NCI-H774 (cell line): ENCODE data around the gene YIF1A.
"Not testable (repeated sequence)": the region's sequence is repeated elsewhere in the genome, so short reads cannot be mapped to it uniquely, and the experiment has no call there.

ENCODE experiments used
- DNase-seq: peaks from one replicate; lab custom pipeline; 2025; lab: John Stamatoyannopoulos, UW

The YIF1A gene

DNA sequence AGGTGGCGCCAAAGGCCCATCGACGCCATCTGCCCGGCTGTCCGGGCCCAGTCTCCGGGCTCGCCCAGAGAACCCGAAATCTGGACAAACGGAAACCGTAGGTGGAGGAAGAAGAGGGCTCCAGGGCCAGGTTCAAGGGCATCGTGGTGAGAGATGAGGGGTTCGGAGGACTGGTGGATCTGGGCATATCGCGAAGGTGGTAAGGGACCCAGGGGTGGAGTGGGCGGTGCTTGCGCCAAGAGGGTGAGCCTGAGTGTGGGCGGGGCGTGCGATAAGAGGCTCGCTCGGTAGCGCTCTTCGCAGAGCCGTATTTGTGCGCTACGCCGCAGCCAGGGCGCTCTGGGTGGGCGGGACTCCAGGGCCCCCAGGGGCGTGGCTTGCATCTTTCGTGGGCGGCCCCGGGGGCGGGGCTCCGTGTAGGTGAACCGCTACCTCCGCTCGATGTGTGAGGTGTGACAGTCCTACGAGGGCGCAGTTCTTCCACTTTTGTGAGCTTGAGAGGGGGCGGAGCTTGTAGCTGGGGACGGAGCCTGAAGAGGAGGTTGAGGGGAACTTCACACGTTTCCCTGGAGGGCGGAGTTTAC, 23.1 kb upstream of the YIF1A start:
- peak; percentile 97 for DNase-seq

DNA sequence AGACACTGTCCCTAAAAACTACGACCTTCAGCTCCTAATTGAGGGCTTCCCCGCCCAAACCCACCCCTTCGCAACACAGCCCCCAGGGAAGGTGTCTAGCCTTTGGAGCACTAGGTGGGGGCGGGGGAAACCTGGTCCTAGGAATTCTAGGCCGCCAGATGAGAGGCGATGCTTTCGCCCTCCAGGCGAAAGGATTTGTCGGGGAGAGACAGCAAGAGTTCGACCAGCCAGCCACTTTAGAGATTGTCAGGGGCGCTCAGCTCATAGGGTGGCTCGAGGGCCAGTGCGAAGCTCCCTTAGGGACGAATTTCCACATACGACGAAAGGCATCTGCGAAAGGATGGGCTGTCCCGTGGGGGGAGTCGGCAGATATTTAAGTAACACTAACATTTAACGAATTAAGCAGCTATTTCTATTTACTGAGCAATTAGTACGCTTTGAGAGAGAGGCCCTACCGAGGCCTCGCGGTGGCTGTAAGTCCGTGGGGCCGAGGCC, 22.6 kb upstream of the YIF1A start:
- no peak for DNase-seq

DNA sequence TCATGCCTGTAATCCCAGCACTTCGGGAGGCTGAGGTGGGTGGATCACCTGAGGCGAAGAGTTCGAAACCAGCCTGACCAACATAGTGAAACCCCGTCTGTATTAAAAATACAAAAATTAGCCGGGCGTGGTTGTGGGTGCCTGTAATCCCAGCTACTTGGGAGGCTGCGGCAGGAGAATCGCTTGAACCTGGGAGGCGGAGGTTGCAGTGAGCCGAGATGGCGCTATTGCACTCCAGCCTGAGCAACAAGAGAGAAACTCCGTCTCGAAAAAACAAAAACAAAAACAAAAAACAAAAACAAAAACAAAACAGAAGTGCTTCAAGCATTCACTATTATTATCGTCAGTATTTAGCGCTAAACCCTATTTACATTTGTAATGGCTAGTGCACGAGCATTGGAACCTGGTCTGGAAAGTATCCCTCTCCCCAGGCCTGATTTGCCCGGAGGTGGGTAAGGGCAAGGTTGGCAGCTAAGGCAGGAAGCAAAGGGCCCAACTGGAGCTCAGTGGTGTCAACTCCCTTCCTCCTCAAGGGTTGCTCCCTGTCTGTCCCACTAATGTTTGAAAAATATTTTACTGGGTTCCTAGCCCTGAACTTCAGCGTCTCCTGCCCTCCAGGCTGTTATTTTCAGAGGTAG, 22.0 kb upstream of the YIF1A start:
- DNase-seq: not testable (repeated sequence)

DNA sequence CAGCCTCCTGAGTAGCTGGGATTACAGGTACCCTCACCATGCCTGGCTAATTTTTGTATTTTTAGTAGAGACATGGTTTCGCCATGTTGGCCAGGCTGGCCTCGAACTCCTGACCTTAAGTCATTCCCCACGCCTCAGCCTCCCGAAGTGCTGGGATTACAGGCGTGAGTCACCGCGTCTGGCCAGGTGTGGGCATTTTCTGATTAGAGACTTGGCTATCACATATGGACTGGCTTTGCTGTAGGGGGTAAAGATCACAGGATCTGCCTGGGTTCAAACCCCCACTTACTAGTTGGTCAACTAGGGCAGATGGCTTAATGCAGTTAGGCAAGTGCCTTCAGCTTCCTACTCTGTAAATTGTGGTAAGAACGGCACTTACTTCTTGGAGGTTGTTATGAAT, 21.4 kb upstream of the YIF1A start:
- DNase-seq: no peak

DNA sequence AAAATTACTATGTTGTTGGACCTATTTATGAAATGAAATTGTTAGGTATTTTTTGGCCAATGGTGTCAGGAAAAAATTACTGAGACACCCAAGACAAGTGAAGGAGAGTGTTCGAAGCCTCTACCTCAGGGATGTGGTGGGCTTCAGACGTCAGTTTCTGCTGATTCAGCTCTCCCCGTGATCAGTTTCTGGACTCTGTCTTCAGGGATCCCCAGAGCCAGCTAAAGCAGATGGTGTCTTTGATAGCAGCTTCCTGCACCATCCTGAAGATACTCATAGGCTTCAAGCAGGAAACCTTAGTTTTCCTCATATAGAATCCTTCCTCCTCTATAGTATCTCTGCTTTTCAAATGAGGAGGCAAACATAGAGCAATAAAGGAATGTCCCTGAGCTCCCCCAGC, 20.5 kb upstream of the YIF1A start:
- no peak for DNase-seq

DNA sequence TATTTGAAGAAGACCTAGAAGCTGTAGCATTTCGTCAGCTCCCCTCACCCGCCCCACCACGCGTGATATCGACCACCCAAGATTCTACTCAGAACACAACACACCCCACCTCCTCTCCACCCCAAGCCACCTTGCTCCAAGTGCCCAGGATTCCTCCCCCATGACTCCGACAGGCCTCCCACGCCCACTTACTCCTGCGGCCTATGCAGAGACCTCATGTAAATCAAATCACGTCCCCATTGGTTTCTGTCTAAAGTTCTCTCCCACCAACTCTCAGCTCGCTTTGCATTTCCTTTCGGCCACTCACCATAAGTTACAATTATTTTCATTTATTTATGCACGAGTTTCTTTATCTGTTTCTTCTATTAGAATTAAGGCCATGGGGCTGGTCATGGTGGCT, 13.7 kb upstream of the YIF1A start:
- no peak for DNase-seq

DNA sequence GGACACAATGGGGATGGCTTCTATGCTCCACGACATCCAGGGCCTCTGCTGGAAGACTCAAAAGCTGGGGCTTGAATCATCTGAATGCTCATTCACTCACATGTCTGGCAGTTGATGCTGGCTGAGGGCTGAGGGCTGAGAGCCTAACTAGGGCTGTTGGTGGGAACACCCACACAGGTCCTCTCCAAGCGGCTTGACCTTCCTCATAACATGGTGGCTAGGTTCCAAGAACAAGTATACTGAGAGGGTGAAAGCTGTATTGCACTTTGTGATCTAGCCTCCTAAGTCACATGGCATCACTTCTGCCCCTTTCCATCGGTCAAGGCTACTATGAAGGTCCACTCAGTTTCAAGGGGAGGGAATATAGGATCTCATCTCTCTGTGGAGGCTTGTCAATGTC, 10.2 kb upstream of the YIF1A start:
- no peak for DNase-seq

DNA sequence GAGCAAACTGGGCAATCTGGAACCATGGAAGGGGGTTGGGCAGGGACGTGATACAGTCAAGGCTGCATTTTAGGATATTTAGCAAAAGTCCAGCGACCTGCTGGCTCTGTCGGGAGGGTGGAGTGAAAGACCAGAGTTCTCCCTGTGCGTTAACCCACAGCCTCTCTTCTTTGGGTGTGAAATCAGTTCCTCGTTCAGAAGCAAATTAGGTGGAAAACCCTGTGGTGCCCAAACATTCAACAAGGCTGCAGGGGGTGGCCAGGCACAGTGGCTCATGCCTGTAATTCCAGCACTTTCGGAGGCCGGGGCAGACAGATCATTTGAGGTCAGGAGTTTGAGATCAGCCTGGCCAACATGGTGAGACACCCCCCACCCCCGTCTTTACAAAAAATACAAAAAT, 8.7 kb upstream of the YIF1A start:
- no peak for DNase-seq

DNA sequence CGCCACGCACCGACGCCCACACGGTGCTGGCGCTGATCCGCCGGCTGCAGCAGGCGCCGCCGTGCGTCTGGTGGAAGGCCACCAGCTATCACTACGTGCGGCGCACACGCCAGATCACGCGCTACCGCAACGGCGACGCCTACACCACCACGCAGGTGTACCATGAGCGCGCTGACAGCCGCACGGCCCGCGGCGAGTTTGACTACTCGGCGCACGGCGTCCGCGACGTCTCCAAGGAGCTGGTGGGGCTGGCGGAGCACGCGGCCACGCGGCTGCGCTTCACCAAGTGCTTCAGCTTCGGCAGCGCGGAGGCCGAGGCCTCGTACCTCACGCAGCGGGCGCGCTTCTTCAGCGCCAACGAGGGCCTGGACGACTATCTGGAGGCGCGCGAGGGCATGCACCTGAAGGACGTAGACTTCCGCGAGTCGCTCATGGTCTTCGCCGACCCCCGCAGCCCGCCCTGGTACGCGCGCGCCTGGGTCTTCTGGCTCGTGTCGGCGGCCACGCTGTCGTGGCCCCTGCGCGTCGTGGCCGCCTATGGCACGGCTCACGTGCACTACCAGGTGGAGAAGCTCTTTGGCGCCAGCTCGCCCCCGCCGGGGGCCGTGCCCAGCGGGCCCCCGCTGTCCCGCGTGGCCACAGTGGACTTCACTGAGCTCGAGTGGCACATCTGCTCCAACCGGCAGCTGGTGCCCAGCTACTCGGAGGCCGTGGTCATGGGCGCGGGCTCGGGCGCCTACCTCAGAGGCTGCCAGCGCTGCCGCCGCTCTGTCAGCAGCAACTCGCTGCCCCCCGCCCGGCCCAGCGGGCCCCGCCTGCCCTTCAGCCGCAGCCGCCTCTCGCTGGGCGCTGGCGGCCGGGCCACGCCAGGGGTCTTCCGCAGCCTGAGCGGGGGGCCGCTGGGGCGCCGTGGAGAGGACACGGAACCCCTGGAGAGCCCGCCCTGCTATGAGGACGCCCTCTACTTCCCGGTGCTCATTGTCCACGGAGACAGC, 6.0 kb upstream of the YIF1A start:
- no peak for DNase-seq

DNA sequence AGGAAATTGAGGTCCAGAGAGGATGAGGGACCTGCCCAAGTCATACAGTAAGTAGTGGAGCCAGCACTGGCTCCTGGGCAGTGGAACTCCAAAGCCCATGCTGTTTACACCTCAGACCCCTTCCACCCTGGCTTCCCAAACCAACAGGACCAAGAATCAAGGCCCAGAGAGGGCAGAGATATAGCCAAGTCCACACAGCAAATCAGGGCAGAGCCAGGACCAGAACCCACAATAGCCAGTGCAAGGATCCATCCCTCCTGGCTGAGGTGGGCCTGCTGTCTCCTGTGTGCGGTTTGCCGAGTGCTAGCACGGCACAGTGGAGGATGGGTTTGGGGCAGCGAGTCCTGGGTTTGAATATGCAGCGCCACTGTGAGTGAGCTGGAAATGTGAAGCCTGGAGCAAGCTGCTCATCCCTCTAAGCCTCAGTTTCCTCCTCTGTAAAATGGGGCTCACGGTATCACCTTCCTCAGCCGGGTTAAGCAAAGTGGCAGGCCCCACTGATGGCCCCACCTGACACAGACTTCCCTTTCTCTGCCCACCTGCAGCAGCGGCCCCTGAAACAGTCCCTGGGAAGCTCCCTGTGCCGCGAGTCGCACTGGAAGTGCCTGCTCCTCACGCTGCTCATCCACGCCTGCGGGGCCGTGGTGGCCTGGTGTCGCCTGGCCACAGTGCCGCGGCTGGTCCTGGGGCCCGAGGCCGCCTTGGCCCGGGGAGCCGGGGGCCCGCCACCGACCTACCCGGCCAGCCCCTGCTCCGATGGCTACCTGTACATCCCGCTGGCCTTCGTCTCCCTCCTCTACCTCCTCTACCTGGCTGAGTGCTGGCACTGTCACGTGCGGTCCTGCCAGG, 5.1 kb upstream of the YIF1A start:
- DNase-seq: no peak

DNA sequence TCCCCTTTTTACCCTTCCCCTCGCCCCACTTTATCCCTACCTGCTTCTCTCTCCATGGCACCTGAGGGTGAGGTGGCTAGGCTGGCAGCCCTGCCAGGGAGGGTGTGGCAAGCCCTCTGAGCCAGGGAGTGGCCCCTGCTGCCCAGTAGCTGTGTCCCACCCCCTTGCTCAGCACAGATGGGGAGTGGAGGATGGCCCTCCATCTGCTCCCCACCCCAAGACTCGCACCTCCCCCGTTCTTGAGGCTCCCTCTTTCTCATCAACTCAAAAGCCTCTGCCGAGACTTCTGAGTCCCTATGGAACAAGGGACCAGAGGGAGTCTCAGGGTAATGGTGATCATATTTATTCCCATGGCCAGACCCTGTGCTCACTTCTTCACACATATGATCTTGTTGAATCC, 4.4 kb upstream of the YIF1A start:
- no peak for DNase-seq

DNA sequence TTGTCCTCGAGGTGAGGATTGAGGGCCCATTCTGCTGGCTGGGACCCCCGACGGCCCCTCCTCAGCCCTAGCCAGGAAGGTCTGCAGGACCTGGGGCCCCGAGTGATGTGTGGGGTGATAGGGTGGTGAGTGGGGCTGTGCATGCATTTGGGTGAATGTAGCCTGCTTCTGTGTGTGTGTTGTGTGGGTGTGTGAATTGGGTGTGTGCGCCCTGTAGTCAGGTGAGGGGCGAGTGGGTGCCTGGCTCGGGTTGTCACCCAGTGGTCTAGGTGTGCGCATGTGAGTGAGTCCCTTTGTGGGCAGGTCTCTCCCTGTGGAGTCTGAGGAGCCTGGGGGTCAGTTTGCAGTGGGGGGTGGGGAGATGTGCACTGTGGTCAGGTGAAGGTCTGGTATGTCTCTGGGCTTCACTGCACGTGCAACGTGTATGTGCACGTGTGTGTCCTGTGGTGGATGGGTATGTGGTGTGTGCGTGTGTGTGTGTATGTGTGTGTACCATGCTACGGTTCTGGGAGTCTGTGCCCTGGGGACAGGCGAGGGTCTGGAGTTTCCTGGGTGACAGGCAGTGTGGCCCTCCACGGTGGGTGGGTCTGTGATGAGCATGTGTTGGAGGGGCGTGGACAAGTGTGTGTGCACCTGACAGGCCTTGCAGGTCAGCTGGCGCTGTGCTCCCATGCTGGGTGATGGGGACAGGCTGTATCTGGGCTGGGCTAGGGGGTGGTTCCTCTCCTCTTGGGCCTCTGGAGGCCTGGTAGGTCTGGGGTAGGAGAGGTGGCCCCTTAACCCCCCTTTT, 3.8 kb upstream of the YIF1A start:
- no peak for DNase-seq

DNA sequence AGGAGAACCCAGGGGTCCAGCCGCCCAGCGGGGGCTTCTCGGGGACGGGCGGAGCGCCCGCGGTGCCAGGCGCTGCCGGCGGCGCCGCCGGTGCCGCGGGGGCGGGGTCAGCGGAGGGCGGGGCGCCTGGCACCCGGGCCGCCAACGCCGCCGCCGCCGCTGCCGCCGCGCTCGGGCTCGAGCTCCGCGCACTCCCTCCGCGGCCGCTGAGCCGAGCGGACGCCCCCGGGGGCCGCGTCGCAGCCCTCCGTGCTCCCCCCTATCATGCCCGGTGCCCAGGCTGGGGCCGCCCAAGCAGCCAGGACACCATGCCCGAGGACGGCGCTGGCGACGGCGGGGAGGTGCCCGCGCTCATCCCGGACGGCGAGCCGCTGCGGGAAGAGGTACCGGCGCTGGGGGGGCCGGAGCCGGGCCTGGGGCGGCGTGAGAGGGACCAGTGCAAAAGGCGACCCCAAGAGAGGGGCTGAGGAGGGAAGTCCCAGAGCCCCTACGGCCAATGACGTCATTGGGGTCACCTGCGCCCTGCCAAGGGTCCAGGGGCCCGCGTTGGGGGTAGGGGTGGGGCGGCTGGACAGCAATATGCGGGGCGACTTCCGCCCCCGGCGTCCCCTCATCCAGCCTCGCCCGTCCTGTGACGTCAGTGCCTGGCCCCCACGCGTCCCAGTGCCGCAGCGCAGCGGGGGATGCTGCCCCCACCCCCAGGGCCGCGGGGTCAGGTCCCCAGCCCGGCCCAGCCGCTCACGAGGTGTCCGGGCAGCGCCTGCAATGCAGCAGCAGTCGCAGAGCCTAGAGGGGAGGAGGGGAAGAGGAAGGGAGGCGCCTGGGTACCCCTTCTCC, 3.0 kb upstream of the YIF1A start, which contains the start of gene TMEM151A:
TSS of gene TMEM151A (plus strand) at position 189 of the 837 bp plus-strand sequence. CDS start at position 309, 120 bp downstream.
- DNase-seq: peak; percentile 24

DNA sequence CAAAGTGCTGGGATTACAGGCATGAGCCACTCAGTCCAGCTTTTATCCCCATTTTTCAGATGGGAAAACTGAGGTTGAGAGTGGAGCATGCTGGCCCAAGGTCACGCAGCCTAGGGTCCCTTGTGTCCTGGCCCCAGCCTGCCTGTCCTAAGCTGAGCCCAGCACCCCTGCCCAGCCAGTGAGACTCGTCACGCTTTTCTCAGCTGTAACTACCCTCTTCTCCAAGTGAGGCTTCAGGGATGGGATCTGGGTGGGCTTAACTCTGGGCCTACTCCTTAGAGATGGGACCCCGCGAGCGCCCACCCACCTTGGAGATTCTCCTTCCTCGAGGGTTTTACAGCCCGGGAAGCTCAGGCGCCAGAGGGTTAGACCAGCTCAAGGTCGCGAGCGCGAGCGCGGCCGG, 2.4 kb upstream of the YIF1A start:
- DNase-seq: no peak

DNA sequence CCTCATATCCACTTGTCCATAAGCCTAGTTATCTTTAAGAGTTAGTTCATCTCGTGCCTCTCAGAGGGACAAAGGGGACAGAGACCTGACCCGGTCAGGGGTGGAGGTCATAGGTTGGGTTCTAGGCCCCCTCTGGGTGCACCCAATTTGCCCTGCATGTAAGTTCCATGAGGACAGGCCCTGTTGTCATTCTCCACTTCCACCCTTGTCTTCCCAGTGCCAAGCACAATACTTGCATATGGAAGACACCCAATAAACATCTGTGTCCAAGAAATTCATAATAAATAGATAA, 1.3 kb upstream of the YIF1A start:
- no peak for DNase-seq

DNA sequence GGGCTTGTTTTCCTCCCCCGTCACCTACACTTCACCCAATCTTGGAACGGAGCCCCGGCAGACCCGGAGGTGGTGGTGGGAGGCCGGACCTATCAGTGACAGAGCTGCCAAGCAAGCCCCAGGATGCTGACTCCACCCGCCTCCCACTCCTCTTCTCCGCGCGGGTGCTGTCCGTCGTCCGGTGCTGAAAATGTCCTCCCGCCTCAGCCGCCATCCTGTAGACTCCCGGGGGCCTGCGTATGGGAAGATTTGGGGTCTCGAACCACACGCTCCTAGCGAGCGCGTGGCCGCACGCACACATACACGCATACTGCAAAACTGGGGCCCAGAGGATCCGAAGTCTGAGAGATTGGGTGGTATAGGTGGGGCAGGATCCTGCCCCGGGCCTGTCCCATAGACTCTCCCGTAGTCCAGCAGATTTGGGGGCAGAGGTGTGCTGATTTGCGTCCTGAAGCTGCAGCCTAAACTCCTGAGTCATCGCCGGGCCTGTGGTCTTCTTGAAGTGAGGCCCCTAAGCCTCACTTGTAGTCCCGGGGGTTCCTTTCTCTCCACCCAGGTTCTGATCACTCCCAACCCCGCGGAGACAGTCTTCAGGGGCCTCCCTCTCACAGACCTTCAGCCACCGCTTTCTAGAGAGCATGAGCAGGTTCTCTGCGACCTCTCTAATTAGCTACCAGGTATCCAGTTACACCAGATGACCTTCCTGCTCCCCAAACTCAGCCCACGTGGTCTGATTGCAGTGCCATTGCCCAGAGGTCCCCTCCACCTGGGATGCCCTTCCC, 796 bp upstream of the YIF1A start:
- no peak for DNase-seq

DNA sequence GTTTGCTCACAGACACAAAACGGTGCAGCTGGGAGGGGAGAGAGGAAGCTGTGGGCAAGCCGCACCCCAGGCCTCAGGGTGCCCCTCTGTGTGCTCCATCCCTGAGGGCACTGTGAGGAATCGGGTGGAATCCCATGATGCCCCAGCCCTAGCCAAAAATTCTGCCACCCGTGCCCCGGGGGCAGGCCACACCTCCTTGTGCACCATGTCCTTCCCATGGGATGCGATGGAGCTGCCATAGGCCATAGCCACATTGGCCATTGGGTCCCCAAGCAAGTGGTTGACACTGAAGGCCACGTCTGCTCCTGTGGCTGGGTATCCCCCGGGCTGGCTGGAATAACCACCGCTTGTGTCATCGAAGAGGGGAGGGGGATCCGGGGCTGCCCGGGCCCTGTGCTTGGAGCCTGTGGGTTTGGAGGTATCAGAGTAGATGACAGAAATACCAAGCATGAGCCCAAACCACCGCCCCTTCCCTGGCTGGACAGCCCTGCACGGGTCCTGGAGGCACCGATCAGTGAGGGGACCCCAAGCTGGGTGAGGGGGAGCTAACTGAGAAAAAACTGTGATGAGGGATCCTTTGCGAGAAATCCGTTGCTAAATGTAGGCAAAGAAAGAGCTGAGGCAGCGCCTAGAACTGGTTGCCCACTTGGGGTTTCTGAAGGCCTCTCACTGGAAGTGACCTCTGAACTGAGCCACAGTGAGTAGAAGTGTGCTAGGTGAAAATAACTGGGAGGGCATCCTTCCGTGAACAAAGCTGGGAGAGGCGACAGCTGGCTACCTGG, 863 bp downstream of the YIF1A start:
- no peak for DNase-seq

DNA sequence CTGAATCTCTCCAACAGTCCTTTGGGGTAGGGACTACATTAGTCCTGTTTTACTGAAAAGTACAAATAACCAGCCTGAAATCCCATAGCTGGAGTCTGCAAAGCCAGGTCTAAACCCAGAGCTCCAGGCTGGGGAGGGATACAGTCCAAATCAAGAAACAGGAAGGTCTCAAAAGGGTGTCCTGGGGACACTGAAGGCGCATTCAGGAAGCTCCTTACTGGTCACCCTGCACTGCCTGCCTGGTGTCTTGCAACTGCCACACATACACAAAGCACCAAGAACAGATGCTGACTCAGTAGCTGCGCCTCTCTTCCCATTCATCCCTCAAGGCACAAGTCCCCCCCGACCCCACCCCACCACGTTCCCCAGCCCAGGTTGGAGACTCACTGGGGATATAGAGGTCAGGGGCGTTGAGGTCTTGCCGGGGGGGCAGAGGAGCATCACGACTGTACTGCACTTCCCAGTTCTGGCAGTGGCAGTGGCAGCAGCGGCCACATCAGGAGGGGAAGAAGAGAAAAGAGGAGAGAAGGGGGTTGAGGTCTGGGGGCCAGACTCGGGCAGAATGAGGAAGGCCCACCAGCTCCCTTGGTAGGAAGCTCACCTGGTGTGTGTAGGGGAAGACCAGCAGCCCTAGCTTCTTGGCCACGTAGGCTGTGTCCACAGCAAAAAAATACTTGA, 1.6 kb downstream of the YIF1A start:
- DNase-seq: no peak
